AG10803 (cell line): ENCODE data around the gene FGD5.

Experiments used
- DNase-seq: peaks from one replicate; pipeline ENCODE4 v3.0.0; 2010; ENCODE audit warnings: low read depth
- H3K4me3 ChIP-seq: 2 replicates; pipeline ENCODE4 v1.5.1; 2011; ENCODE audit warnings: mild to moderate bottlenecking, low read length, control low read depth
- TF ChIP-seq, protein P1 (sequence below): conservative IDR thresholded peaks from 2 replicates; pipeline ENCODE4 v1.5.1; 2011; ENCODE audit warnings: mild to moderate bottlenecking, low read length, control low read depth, inconsistent platforms

FGD5 gene

GRCh38 chr3:14823910-14824629, 5.3 kb downstream of the FGD5 start:
- H3K4me3 ChIP-seq = no peak overlapping the region
- TF ChIP-seq, protein P1, sequence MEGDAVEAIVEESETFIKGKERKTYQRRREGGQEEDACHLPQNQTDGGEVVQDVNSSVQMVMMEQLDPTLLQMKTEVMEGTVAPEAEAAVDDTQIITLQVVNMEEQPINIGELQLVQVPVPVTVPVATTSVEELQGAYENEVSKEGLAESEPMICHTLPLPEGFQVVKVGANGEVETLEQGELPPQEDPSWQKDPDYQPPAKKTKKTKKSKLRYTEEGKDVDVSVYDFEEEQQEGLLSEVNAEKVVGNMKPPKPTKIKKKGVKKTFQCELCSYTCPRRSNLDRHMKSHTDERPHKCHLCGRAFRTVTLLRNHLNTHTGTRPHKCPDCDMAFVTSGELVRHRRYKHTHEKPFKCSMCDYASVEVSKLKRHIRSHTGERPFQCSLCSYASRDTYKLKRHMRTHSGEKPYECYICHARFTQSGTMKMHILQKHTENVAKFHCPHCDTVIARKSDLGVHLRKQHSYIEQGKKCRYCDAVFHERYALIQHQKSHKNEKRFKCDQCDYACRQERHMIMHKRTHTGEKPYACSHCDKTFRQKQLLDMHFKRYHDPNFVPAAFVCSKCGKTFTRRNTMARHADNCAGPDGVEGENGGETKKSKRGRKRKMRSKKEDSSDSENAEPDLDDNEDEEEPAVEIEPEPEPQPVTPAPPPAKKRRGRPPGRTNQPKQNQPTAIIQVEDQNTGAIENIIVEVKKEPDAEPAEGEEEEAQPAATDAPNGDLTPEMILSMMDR = no peak
- DNase-seq = no peak

GRCh38 chr3:14824646-14825045, 5.9 kb downstream of the FGD5 start:
- TF ChIP-seq, protein P1 = no peak

GRCh38 chr3:14826069-14826468, 7.3 kb downstream of the FGD5 start:
- H3K4me3 ChIP-seq = no peak overlapping the region
- DNase-seq = no peak
- TF ChIP-seq, protein P1 = no peak

More at GRCh38 chr3:14824646-14825045, 5.9 kb downstream of the FGD5 start:
- DNase-seq = no peak
- no peak overlapping the region for H3K4me3 ChIP-seq

- H3K4me3 ChIP-seq = no peak overlapping the region
- no peak for DNase-seq
- TF ChIP-seq, protein P1 = no peak
These were observed 9.0 kb downstream of the FGD5 start for GRCh38 chr3:14827776-14828175.

- DNase-seq = no peak
- H3K4me3 ChIP-seq = no peak overlapping the region
- TF ChIP-seq, protein P1 = no peak
These were observed 11.0 kb downstream of the FGD5 start for GRCh38 chr3:14829811-14830210.

DNA sequence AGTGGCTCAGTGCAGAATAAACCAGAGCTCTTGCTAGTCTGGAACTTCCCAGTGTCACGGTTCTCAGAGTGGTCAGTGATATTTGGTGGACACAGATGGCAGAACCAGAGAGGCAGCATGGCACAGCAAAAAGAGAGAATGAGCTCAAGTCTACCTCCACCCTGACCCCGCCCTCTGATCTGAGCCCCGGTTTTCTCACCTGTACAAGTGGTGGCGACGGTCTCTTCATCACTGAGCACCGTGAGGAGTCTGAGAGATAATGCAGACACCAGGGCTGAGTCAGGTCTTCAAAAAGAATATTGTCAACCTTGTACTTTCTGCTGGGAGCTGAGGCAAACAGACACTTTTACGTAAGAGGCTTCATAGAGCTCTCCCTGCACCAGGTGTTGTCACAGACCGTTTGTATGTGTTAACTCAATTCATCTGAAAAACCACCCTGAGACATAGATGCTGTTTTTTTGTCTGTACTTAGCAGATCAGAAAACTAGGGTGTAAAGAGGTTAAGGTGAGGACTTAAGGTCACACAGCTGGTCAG, 13.2 kb downstream of the FGD5 start:
- H3K4me3 ChIP-seq = no peak overlapping the region
- DNase-seq = no peak
- TF ChIP-seq, protein P1 = no peak
